GM15510 (cell line): ENCODE results near the gene SLC44A3.

ENCODE experiments used
- POLR2A ChIP-seq: IDR thresholded peaks from 3 replicates; pipeline ENCODE4 v1.6.1; 2011; ENCODE audit warnings: borderline replicate concordance; ENCODE audit not compliant: insufficient read length; ENCODE audit errors: extremely low read depth

Gene SLC44A3

GRCh38 chr1:94836891-94837290, 16.7 kb downstream of the SLC44A3 start:
- no peak for TF ChIP-seq POLR2A

DNA sequence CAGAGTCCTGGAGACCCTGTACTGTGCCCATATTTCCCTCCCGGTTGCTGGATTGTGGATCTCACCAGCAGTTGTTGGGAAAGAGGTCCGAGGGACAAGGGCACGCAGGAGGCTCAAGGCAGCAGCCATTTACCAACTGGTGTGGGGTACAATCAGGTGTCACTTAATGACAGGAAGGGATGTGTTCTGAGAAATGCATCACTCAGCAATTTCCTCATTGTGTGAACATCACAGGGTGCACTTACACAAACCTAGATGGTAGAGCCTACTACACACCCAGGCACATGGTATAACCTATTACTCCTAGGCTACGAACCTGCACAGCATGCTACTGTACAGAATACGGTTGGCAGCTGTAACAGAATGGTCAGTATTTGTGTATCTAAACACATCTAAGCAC, 20.7 kb downstream of the SLC44A3 start:
- no peak for TF ChIP-seq POLR2A

DNA sequence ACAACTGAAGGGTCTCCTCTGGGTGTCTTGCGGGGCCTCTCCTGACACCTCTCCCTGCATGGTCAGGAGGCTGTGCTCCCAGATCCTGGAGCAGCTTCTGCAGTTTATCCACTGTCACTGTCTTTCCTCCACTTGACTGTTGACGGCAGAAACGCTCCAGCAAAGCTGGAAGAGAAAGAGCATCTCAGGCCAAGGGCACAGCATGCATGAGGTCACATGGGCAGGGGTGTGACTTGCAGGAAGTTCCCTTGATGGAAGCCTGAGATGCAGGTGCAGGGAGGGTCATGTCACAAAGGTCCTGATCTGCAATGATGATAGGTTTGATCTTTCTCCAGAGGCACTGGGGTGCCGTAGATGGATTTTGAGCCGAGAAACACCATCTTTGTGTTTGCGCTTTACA, 23.3 kb downstream of the SLC44A3 start:
- no peak for TF ChIP-seq POLR2A

DNA sequence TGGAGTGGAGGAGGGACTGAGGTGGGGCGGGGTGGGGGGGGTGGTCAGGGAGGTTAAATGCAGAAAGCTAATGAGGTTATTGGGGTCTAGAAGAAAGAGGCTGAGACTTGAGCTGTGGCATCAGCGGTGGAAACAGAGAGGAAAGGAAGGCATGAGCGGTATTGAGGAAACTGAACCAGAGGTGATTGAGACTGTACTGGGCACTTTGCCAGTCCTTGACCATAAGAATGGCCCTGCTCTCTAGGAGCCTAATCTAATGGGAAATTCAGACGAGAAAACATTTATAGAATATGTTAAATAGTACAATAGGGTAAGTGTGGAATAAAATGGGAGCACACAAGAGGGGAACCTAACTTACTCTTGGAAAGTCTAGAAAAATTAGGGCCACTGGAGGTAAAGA, 23.7 kb downstream of the SLC44A3 start:
- no peak for TF ChIP-seq POLR2A

DNA sequence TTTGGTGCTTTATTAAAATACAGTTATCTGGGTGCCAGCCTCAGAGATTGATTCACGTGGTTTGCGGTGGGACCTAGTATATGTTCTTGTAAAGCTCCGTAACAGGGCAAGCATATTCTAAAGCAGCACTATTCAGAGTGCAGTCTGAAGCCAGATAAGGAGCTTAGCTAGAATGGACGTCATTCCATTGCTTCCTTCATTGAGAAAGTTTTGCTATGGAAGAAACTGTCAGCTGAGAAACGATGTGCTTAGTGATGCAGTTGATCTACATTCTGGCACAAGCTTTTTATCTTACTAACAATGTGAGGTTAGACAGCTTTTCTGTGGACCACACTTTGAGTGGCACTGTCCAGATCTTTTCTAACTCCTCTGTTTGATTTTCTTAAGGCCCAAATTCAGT, 26.2 kb downstream of the SLC44A3 start:
- TF ChIP-seq POLR2A = no peak

GRCh38 chr1:94851571-94851970, 31.4 kb downstream of the SLC44A3 start:
- no peak for TF ChIP-seq POLR2A

DNA sequence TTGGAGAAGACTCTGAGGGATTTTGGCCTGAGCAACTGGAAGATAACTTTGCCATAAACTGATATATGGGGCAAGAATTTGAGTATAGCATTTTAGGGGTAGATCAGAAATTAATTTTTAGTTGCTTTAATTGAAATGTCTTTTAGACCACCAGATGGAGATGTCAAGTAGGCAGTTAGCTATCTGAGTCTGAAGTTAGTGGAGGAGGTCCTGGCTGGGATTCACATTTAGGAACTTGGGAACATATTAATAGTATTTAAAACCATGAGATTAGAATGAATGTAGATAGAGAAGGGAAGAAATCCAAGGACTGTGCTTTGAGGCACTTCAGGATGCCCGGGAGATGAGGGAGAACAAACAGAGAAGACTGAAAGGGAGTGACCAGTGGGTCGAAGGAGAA, 32.6 kb downstream of the SLC44A3 start:
- no peak for TF ChIP-seq POLR2A

DNA sequence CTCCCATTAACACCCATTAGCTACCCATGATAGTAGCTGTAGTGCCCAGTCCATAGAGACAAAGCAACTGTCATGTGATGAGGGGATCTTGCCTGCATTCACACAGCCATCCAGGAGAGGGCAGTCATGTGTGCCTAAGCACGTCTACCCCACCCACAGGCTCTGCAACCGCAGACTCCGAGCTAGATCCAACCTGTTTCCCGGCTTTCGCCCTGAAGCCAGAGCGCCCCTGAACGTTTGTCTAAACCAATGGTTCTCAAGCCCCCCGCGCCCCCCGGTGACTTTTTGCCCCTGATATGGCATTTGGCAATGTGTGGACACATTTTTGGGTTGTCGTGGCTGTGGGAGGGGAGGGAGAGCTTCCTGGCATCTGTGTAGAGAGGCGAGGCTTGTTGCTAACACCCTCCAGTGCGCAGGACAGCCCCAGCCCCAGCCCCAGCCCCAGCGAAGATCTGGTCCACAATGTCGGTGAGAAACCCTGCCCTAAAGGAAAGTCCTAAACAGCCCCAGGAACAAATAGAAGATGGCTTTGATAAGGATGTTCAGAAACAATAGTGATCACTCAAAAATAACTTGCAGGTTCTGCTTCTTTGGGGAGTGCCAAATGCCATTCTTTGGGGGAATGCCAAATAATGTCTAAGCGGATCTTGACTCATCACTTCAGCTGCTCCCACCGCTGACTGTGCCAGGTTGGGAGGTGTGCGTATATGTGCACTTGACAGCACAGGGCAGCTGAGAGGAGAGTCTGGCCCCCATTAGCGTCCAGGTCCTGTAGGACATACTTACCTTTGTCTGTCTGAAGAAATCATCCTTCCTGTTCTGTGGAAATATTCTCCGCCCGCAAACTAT, 34.5 kb downstream of the SLC44A3 start:
- no peak for TF ChIP-seq POLR2A

- TF ChIP-seq POLR2A = no peak
Measured at GRCh38 chr1:94855307-94855700, 35.1 kb downstream of the SLC44A3 start.

DNA sequence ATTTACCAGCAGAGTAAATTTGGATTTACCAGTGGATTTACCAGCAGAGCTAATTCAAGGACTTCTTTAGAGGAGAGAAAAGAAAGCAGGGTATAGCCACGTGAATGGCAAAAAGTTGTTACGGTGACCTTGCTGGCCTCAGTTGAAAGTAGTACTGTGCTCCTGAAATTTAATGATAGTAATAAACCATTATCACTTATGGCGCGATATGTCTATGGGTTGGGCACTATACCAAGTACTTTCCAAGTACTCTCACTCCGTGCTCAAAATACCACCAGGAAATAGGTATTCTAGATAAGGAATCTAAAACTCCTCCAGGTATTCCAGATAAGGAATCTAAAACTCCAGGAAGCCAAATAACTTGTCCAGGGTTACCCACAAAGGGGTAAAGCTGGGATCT, 35.8 kb downstream of the SLC44A3 start:
- no peak for TF ChIP-seq POLR2A

DNA sequence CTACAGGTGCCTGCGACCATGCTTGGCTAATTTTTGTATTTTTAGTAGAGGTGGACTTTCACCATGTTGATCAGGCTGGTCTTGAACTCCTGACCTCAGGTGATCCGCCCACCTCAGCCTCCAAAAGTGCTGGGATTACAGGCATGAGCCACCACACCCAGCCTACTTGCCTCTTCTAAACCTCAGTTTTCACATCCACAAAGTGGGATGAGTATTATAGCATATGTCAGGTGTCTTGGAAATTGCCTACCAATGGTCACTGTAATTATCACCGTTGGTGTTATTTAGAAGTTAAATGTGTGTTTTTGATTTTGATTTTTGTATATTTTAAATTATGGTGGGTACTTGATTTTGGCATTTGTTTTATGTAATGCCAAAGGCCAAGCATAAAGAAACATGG, 36.7 kb downstream of the SLC44A3 start:
- no peak for TF ChIP-seq POLR2A

DNA sequence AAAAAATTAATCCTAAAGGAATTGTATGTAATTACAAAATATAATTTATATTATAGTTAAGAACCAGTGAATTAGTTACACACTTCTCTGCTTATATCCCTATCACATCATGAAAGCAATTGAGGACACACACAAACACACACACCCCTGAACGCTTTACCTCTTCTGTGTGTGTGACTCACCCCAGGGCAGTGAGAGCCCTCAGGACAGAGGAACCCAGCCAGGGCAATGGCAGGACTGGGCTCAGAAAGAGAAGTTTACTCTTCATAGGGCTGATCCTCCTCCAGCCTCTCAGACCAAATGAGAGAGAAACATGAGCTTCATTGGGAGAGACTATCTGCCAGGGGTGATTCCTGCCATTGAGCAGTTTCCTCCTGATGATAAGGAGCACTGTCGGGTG, 38.1 kb downstream of the SLC44A3 start:
- TF ChIP-seq POLR2A = no peak

DNA sequence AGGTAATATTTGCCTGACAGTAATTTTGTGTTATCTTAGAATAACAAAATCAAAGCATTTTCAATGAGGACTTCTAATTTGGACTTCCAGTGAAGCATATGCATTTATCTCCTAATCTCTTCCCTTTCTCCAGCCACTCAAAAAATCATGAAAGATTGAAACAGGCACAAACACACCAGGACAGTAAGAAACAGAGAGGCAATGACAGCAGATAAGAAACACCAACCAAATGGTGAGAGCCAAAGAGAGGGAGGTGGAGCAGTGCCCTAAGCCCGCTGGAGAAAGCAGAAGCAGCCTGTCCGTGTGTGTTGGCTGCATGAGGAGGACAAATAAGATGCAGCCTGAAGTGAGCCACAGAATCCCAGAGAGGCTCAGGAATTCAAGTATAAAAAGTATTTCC, 39.0 kb downstream of the SLC44A3 start:
- TF ChIP-seq POLR2A = no peak

- no peak for TF ChIP-seq POLR2A
Measured at GRCh38 chr1:94862718-94863117, 42.6 kb downstream of the SLC44A3 start.

DNA sequence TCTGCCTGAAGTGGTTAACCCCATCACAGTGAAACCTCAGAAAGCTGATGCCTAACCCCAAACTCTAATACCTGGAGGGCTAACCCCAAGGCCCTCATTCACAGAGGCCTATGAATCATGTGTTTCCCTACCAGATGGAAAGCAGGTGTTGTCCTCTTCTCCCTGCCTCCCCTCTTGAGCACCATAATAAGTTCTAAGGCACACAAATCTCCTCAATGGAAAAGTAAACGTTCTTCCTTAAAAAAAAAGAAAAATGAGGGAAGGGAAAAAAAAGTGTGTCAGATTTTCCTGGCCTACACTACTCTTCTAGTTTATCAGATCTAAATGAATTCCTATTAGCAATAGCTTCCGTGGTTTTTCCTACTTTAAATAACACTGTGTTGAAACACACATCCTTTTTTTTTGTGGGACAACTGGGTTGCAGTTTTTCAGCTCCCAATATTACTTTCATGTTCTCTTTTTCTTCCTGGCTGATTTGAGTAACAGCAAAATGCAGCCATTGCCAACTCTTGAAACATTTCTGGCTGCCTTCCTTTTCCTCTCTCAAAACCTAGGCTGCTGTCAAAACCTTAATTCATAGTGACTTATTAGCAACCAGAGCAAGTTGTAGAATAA, 43.2 kb downstream of the SLC44A3 start:
- TF ChIP-seq POLR2A = no peak

- no peak for TF ChIP-seq POLR2A
Measured at GRCh38 chr1:94863919-94864318, 43.8 kb downstream of the SLC44A3 start.
